ENCODE results near the gene ACY1. TPM values are rescaled to one million over a fixed set of nuclear protein-coding genes. Genes with fewer than 3 reads are reported as not detected.

ACY1 gene
- total and polyA plus RNA-seq, 10 of the 15 experiments (the other 5 are each of a cell fraction or from before 2014, with no cell fraction given) = 18.5 to 42.2 (median 27.8) TPM

DNA sequence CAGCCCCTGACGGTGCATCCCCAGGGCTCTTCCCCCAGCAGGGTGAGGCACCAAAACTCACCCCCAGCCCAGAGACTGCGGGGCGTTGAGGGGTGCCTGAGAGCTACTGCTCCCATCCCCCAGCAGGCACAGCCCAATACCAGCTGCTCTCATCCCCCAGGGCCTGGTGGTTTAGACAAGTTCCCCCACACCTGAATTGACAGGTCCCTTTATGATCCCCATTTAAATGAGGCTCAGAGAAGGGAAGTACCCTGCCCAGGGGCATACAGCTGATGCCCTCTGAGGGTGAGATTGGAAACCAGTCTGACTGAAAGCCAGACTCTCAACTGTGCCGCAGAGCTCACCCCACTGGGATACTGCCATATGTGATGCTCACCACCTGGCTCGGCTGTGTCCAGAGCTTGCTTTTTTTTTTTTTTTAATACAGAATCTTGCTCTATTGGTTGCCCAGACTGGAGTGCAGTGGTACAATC lies 52.9 kb downstream of the ACY1 start:
- FAIRE-seq (no peak), ATAC-seq (peak; percentile 91), DNase-seq (ENCODE audit: low read depth, low spot score) (peak; percentile 76)
- H3K4me3 ChIP-seq = no peak overlapping the region
- no TSS peak for BruUV-seq (replicated peaks)
- no peak overlapping the region for H3K4me2 ChIP-seq (ENCODE audit: control insufficient read depth, insufficient read depth)
- ChIA-PET POLR2A (interaction anchor here (0.6 to 2.7 kb wide), 12 partner anchors 11 to 69 kb away, joined by 3 to 17 read pairs (median 4); partner anchors contain the start of genes DUSP7 and PCBP4), CTCF (interaction anchor here (0.5 to 4.6 kb wide), 15 partner anchors 11 to 241 kb away, joined by 3 to 44 read pairs (median 5); partner anchors contain the start of gene DUSP7), RAD21 (ENCODE audit: unreplicated experiment) (interaction anchor here (0.8 to 4.5 kb wide), 16 partner anchors 11 to 1718 kb away, joined by 3 to 48 read pairs (median 4); partner anchors contain the start of genes POC1A and RPL29), SMC1A (ENCODE audit: uncharacterized antibody, unreplicated experiment) (interaction anchor here (0.7 to 3.8 kb wide), 13 partner anchors 9 to 82 kb away, joined by 3 to 37 read pairs (median 6); partner anchors contain the start of gene RPL29)
- in situ Hi-C loops (cut with MboI) = no loop called here
- H3K9me3 ChIP-seq (replicated peaks; ENCODE audit: control insufficient read depth, insufficient read depth, low read length) = no peaks in the 10 kb centered on the region; the same call in 2 of the 3 replicates
- intact Hi-C loops (cut with micrococcal nuclease; ENCODE audit: unreplicated experiment) = no loop called here
- H3K79me2 ChIP-seq (ENCODE audit: control insufficient read depth, insufficient read depth, low read length) = no peaks in the 10 kb centered on the region
- H3K27me3 ChIP-seq (replicated peaks in 1 of 2; ENCODE audit: control insufficient read depth in 2 of 2, insufficient read depth in 2 of 2, low read length in 1 of 2) = no peaks in the 10 kb centered on the region
- H3K4me1 ChIP-seq (ENCODE audit: control insufficient read depth, insufficient read depth, low read length) = peaks cover 7% of the 10 kb centered on the region; the same call in 1 of the 2 replicates
- 0% methylated on average over 5 of the region's 5 CpGs for WGBS (ENCODE audit: insufficient coverage, insufficient replicate concordance, low lambda C conversion rate, missing lambda C conversion rate)
- no peaks in the 10 kb centered on the region for H3K36me3 ChIP-seq (ENCODE audit: control insufficient read depth in 2 of 2, insufficient read depth in 2 of 2, low read length in 1 of 2)
- no peak overlapping the region for H3K27ac ChIP-seq (ENCODE audit: control insufficient read depth, insufficient read depth)
- no peak overlapping the region for H2AFZ ChIP-seq (ENCODE audit: control insufficient read depth, low read depth, low read length)
- no peaks in the 10 kb centered on the region for H4K20me1 ChIP-seq (ENCODE audit: control insufficient read depth, insufficient read depth)
- no peak overlapping the region for H3K9ac ChIP-seq (ENCODE audit: control insufficient read depth, insufficient read depth, low read length)
- no peak for TF ChIP-seq ZBED1 (IDR thresholded peaks at IDR 0.05; ENCODE audit: borderline replicate concordance)
- TF ChIP-seq, protein P1, sequence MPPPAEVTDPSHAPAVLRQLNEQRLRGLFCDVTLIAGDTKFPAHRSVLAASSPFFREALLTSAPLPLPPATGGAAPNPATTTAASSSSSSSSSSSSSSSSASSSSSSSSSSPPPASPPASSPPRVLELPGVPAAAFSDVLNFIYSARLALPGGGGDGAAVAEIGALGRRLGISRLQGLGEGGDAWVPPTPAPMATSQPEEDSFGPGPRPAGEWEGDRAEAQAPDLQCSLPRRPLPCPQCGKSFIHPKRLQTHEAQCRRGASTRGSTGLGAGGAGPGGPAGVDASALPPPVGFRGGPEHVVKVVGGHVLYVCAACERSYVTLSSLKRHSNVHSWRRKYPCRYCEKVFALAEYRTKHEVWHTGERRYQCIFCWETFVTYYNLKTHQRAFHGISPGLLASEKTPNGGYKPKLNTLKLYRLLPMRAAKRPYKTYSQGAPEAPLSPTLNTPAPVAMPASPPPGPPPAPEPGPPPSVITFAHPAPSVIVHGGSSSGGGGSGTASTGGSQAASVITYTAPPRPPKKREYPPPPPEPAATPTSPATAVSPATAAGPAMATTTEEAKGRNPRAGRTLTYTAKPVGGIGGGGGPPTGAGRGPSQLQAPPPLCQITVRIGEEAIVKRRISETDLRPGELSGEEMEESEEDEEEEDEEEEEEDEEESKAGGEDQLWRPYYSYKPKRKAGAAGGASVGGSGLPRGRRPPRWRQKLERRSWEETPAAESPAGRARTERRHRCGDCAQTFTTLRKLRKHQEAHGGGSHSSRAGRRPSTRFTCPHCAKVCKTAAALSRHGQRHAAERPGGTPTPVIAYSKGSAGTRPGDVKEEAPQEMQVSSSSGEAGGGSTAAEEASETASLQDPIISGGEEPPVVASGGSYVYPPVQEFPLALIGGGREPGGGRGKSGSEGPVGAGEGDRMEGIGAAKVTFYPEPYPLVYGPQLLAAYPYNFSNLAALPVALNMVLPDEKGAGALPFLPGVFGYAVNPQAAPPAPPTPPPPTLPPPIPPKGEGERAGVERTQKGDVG (CRISPR knock-in tag; IDR thresholded peaks at IDR 0.05) = no peak
- no peak for TF ChIP-seq KLF5 (IDR thresholded peaks at IDR 0.05; ENCODE audit: partially characterized antibody)
- TF ChIP-seq ZNF384 (IDR thresholded peaks at IDR 0.05; ENCODE audit: borderline replicate concordance, low read depth, low read length) = peak; percentile 52; the same call in 1 of the 2 replicates
- 0 out of 2 replicates have a peak, but pooled peaks have one; percentile 26 for TF ChIP-seq ATF7 (IDR thresholded peaks at IDR 0.05; ENCODE audit: low read depth)
- TF ChIP-seq CBX5 (IDR thresholded peaks at IDR 0.05; ENCODE audit: low read depth) = no peak
- TF ChIP-seq, protein P2, sequence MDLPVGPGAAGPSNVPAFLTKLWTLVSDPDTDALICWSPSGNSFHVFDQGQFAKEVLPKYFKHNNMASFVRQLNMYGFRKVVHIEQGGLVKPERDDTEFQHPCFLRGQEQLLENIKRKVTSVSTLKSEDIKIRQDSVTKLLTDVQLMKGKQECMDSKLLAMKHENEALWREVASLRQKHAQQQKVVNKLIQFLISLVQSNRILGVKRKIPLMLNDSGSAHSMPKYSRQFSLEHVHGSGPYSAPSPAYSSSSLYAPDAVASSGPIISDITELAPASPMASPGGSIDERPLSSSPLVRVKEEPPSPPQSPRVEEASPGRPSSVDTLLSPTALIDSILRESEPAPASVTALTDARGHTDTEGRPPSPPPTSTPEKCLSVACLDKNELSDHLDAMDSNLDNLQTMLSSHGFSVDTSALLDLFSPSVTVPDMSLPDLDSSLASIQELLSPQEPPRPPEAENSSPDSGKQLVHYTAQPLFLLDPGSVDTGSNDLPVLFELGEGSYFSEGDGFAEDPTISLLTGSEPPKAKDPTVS (IDR thresholded peaks at IDR 0.05; ENCODE audit: low read depth, low read length) = no peak
- TF ChIP-seq NBN (IDR thresholded peaks at IDR 0.05) = peak; percentile 65; the same call in 1 of the 2 replicates
- TF ChIP-seq, protein P3, sequence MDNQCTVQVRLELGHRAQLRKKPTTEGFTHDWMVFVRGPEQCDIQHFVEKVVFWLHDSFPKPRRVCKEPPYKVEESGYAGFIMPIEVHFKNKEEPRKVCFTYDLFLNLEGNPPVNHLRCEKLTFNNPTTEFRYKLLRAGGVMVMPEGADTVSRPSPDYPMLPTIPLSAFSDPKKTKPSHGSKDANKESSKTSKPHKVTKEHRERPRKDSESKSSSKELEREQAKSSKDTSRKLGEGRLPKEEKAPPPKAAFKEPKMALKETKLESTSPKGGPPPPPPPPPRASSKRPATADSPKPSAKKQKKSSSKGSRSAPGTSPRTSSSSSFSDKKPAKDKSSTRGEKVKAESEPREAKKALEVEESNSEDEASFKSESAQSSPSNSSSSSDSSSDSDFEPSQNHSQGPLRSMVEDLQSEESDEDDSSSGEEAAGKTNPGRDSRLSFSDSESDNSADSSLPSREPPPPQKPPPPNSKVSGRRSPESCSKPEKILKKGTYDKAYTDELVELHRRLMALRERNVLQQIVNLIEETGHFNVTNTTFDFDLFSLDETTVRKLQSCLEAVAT (IDR thresholded peaks at IDR 0.05) = no peak
- TF ChIP-seq FOXM1 (IDR thresholded peaks at IDR 0.05; ENCODE audit: low read depth, low read length) = no peak
- TF ChIP-seq, protein P4, sequence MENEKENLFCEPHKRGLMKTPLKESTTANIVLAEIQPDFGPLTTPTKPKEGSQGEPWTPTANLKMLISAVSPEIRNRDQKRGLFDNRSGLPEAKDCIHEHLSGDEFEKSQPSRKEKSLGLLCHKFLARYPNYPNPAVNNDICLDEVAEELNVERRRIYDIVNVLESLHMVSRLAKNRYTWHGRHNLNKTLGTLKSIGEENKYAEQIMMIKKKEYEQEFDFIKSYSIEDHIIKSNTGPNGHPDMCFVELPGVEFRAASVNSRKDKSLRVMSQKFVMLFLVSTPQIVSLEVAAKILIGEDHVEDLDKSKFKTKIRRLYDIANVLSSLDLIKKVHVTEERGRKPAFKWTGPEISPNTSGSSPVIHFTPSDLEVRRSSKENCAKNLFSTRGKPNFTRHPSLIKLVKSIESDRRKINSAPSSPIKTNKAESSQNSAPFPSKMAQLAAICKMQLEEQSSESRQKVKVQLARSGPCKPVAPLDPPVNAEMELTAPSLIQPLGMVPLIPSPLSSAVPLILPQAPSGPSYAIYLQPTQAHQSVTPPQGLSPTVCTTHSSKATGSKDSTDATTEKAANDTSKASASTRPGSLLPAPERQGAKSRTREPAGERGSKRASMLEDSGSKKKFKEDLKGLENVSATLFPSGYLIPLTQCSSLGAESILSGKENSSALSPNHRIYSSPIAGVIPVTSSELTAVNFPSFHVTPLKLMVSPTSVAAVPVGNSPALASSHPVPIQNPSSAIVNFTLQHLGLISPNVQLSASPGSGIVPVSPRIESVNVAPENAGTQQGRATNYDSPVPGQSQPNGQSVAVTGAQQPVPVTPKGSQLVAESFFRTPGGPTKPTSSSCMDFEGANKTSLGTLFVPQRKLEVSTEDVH (IDR thresholded peaks at IDR 0.05; ENCODE audit: low read depth, partially characterized antibody) = no peak

Measured in GM12878 (cell line).